Astrocyte (in vitro differentiated cells and primary cell): ENCODE data around the gene CHRNB4. TPM values are rescaled to one million over a fixed set of nuclear protein-coding genes. Genes with fewer than 3 reads are reported as not detected.

Experiments used
- DNase-seq: peaks from one replicate; pipeline ENCODE4 v3.0.0-alpha.2; 2010; ENCODE audit warnings: low read depth
- FAIRE-seq: peaks from 2 replicates; lab custom pipeline; 2011; peaks lifted over from hg19 to GRCh38; lab: Jason Lieb, UNC
- H2AFZ ChIP-seq: 2 replicates; pipeline ENCODE4 v1.6.0; 2012; ENCODE audit warnings: low read depth, low read length, inconsistent platforms
- H3K27ac ChIP-seq: 2 replicates; pipeline ENCODE4 v1.5.1; 2011; ENCODE audit warnings: low read depth, low read length, inconsistent platforms
- H3K27me3 ChIP-seq: 2 replicates; pipeline ENCODE4 v1.6.0; 2011; ENCODE audit warnings: low read length, inconsistent platforms; ENCODE audit not compliant: insufficient read depth
- H3K36me3 ChIP-seq: 2 replicates; pipeline ENCODE4 v1.5.1; 2011; ENCODE audit warnings: low read length, inconsistent platforms; ENCODE audit not compliant: insufficient read depth
- H3K4me1 ChIP-seq: 2 replicates; pipeline ENCODE4 v1.5.1; 2011; ENCODE audit warnings: low read length, inconsistent platforms; ENCODE audit not compliant: insufficient read depth
- H3K4me2 ChIP-seq: 2 replicates; pipeline ENCODE4 v1.6.0; 2012; ENCODE audit warnings: low read length, inconsistent platforms
- H3K4me3 ChIP-seq: 2 replicates; pipeline ENCODE4 v1.5.1; 2011; ENCODE audit warnings: low read depth, mild to moderate bottlenecking, low read length, inconsistent platforms; ENCODE audit not compliant: insufficient read depth
- H3K79me2 ChIP-seq: 2 replicates; pipeline ENCODE4 v1.6.0; 2012; ENCODE audit warnings: mild to moderate bottlenecking, low read length, inconsistent platforms; ENCODE audit not compliant: insufficient read depth
- H3K9ac ChIP-seq: 2 replicates; pipeline ENCODE4 v1.6.0; 2012; ENCODE audit warnings: mild to moderate bottlenecking, low read length, inconsistent platforms
- H3K9me3 ChIP-seq: 2 replicates; pipeline ENCODE4 v1.5.1; 2012; ENCODE audit warnings: low read depth, mild to moderate bottlenecking, low read length, inconsistent platforms; ENCODE audit not compliant: insufficient read depth
- H4K20me1 ChIP-seq: 2 replicates; pipeline ENCODE4 v1.6.0; 2012; ENCODE audit warnings: low read length, inconsistent platforms; ENCODE audit not compliant: insufficient read depth
- H3K27ac Mint-ChIP-seq: one replicate; pipeline ENCODE4 v1.8.0; 2021; ENCODE audit warnings: mild to moderate bottlenecking, mixed read lengths; ENCODE audit not compliant: unreplicated experiment
- H3K27me3 Mint-ChIP-seq: one replicate; pipeline ENCODE4 v1.8.0; 2021; ENCODE audit warnings: low read depth, mixed read lengths; ENCODE audit not compliant: unreplicated experiment
- H3K36me3 Mint-ChIP-seq: one replicate; pipeline ENCODE4 v1.8.0; 2021; ENCODE audit warnings: low read depth, mixed read lengths; ENCODE audit not compliant: unreplicated experiment
- H3K4me1 Mint-ChIP-seq: one replicate; pipeline ENCODE4 v1.8.0; 2021; ENCODE audit warnings: low read depth, mixed read lengths; ENCODE audit not compliant: unreplicated experiment
- H3K4me3 Mint-ChIP-seq: one replicate; pipeline ENCODE4 v1.8.0; 2021; ENCODE audit warnings: mild to moderate bottlenecking, moderate library complexity, mixed read lengths; ENCODE audit not compliant: unreplicated experiment
- H3K9me3 Mint-ChIP-seq: one replicate; pipeline ENCODE4 v1.8.0; 2021; ENCODE audit warnings: mild to moderate bottlenecking, mixed read lengths; ENCODE audit not compliant: unreplicated experiment
- EZH2 ChIP-seq: IDR thresholded peaks from 2 replicates; pipeline ENCODE4 v1.6.1; 2012; ENCODE audit warnings: mild to moderate bottlenecking, low read length, inconsistent platforms; ENCODE audit not compliant: insufficient read depth
- total RNA-seq: library from RNA; stranded (reverse); gene quantifications from 2 replicates; pipeline ENCODE4 v1.2.1, GENCODE V29; 2021
- TF ChIP-seq, protein P1 (sequence below): IDR thresholded peaks from 2 replicates; pipeline ENCODE4 v1.5.1; 2011; ENCODE audit warnings: low read depth, mild to moderate bottlenecking, inconsistent platforms, low read length, moderate library complexity; ENCODE audit not compliant: insufficient read depth

Gene CHRNB4
- total RNA-seq, 1 donor from 2014 or later = not detected

DNA sequence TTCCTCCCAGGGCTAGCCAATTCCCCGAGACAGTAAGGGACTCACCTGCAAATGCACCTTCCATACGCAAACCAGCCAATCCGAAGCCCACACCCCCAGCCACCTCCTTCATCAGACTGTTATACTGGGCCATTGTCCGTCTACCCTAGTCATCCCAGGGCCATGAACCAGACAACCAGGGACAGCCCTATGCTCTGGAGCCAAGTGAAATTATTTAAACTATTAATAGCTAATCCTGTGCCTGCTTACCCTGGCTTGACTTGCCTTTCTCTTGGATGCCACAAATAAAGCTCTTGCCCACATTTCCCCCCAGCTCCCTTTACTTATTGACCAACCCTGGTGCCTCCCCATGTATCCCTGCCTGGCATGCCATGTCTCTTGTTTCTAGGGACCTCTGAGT lies 4.0 kb upstream of the CHRNB4 start:
- Histone ChIP-seq H3K4me1 (peaks cover 7% of the 10 kb centered on the region), H3K79me2 (no peaks in the 10 kb centered on the region), H3K27ac (no peak overlapping the region), H2AFZ (no peak overlapping the region), H4K20me1 (no peaks in the 10 kb centered on the region), H3K36me3 (no peaks in the 10 kb centered on the region), H3K9me3 (no peaks in the 10 kb centered on the region), H3K4me3 (no peak overlapping the region), H3K9ac (no peak overlapping the region), H3K27me3 (peaks cover 3% of the 10 kb centered on the region), H3K4me2 (no peak overlapping the region)
- H3K4me3 Mint-ChIP-seq = no peak overlapping the region
- peaks cover 25% of the 10 kb centered on the region for H3K27me3 Mint-ChIP-seq
- H3K4me1 Mint-ChIP-seq = no peaks in the 10 kb centered on the region
- no peak for TF ChIP-seq EZH2
- TF ChIP-seq, protein P1, sequence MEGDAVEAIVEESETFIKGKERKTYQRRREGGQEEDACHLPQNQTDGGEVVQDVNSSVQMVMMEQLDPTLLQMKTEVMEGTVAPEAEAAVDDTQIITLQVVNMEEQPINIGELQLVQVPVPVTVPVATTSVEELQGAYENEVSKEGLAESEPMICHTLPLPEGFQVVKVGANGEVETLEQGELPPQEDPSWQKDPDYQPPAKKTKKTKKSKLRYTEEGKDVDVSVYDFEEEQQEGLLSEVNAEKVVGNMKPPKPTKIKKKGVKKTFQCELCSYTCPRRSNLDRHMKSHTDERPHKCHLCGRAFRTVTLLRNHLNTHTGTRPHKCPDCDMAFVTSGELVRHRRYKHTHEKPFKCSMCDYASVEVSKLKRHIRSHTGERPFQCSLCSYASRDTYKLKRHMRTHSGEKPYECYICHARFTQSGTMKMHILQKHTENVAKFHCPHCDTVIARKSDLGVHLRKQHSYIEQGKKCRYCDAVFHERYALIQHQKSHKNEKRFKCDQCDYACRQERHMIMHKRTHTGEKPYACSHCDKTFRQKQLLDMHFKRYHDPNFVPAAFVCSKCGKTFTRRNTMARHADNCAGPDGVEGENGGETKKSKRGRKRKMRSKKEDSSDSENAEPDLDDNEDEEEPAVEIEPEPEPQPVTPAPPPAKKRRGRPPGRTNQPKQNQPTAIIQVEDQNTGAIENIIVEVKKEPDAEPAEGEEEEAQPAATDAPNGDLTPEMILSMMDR = no peak
- DNase-seq = no peak
- H3K27ac Mint-ChIP-seq = no peak overlapping the region
- H3K9me3 Mint-ChIP-seq = no peaks in the 10 kb centered on the region
- H3K36me3 Mint-ChIP-seq = no peaks in the 10 kb centered on the region
- no peak for FAIRE-seq

DNA sequence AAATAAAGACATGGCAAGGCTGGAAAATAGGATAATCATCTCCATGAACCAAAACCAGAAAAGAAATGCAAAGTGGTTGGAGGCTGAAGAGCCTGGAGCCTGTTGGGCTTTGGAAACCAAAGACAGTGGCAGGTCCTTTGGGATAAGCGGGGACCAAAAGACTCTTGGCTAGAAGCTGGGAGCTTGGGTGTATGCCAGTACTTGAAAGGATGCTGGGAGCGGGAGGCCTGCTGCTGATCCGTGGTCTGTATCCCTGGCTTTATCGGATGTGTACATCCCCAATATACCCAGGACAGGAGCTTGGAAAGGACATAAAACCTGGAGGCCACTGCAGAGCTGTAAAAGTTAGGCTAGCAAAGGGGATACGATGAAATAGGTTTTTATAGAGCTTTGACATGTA lies 1.3 kb upstream of the CHRNB4 start:
- no peak for TF ChIP-seq EZH2
- TF ChIP-seq, protein P1 = no peak
- DNase-seq (no peak), FAIRE-seq (no peak)
- no peaks in the 10 kb centered on the region for H3K36me3 ChIP-seq
- Mint-ChIP-seq H3K4me1 (no peaks in the 10 kb centered on the region), H3K36me3 (no peaks in the 10 kb centered on the region), H3K27me3 (peaks cover 32% of the 10 kb centered on the region), H3K27ac (no peak overlapping the region), H3K4me3 (no peak overlapping the region), H3K9me3 (no peaks in the 10 kb centered on the region)
- no peak overlapping the region for H3K27ac ChIP-seq
- no peaks in the 10 kb centered on the region for H4K20me1 ChIP-seq
- no peaks in the 10 kb centered on the region for H3K9me3 ChIP-seq
- no peak overlapping the region for H3K4me2 ChIP-seq
- peaks cover 7% of the 10 kb centered on the region for H3K4me1 ChIP-seq
- H2AFZ ChIP-seq = no peak overlapping the region
- no peak overlapping the region for H3K9ac ChIP-seq
- H3K79me2 ChIP-seq = no peaks in the 10 kb centered on the region
- H3K27me3 ChIP-seq = peaks cover 3% of the 10 kb centered on the region
- no peak overlapping the region for H3K4me3 ChIP-seq

DNA sequence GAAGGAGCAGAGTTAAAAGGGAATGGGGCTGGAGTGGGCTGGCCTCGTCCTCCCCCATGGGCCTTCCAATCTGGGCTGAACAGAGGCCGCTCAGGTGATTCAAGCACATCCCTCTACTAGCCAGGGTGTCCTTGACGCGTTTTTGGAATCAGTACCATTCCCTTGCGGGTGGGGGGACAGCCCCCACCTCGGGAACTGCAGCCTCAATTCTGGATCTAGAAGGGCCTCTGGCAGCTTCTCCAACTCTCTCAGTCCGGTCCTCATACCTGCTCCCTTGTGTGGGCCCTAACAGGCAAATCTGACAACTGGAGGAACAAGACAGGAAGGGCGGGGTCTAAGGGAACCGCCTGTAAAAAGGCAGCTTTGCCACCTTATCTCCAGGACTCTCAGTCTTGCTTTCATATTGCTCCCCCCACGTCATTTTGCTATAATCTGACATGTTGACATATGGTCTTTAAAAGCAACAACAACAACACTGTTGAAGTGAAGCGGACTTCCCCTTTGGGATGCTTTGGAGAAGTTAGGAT lies 802 bp upstream of the CHRNB4 start:
- no peak overlapping the region for H3K27ac Mint-ChIP-seq
- no peak overlapping the region for H3K4me3 ChIP-seq
- H3K36me3 Mint-ChIP-seq = no peaks in the 10 kb centered on the region

More for the DNA sequence above, 802 bp upstream of the CHRNB4 start:
- no peak overlapping the region for H3K9ac ChIP-seq
- no peaks in the 10 kb centered on the region for H3K4me1 Mint-ChIP-seq
- peaks cover 7% of the 10 kb centered on the region for H3K4me1 ChIP-seq
- no peak overlapping the region for H2AFZ ChIP-seq
- no peaks in the 10 kb centered on the region for H3K9me3 Mint-ChIP-seq
- DNase-seq = no peak
- no peak overlapping the region for H3K4me2 ChIP-seq
- H3K9me3 ChIP-seq = no peaks in the 10 kb centered on the region
- no peaks in the 10 kb centered on the region for H4K20me1 ChIP-seq
- peak overlapping the region; percentile 62 for H3K4me3 Mint-ChIP-seq
- H3K27me3 ChIP-seq = peaks cover 3% of the 10 kb centered on the region
- H3K36me3 ChIP-seq = no peaks in the 10 kb centered on the region
- no peak overlapping the region for H3K27ac ChIP-seq
- H3K27me3 Mint-ChIP-seq = peaks cover 37% of the 10 kb centered on the region
- H3K79me2 ChIP-seq = no peaks in the 10 kb centered on the region
- TF ChIP-seq EZH2 = no peak
- TF ChIP-seq, protein P1 = no peak
- no peak for FAIRE-seq
